KMS-11 (cell line): ENCODE measurements around the gene FXYD2.

Experiments used
- H2AFZ ChIP-seq: fragments of 200-600 bp; sonication (generic); 2 replicates; pipeline ENCODE4 v1.6.1; 2016; ENCODE audit warnings: antibody characterized with exemption, mixed run types, low read depth
- H3K27ac ChIP-seq: fragments of 200-600 bp; sonication (generic); 2 replicates; pipeline ENCODE4 v1.6.1; 2016; ENCODE audit warnings: mild to moderate bottlenecking, mixed run types
- H3K27me3 ChIP-seq: fragments of 200-600 bp; sonication (generic); 2 replicates; pipeline ENCODE4 v1.6.1; 2017; ENCODE audit warnings: mild to moderate bottlenecking, low read depth, mixed run types, moderate library complexity; ENCODE audit not compliant: insufficient read depth
- H3K36me3 ChIP-seq: fragments of 200-600 bp; sonication (generic); 2 replicates; pipeline ENCODE4 v1.6.1; 2017; ENCODE audit warnings: mild to moderate bottlenecking, mixed run types; ENCODE audit not compliant: insufficient read depth
- H3K4me1 ChIP-seq: fragments of 200-600 bp; sonication (generic); 2 replicates; pipeline ENCODE4 v1.6.1; 2016; ENCODE audit warnings: mild to moderate bottlenecking, low read depth, mixed run types; ENCODE audit not compliant: poor library complexity, severe bottlenecking
- H3K4me2 ChIP-seq: fragments of 200-600 bp; sonication (generic); 2 replicates; pipeline ENCODE4 v1.7.0; 2016; ENCODE audit warnings: mild to moderate bottlenecking, mixed run types
- H3K4me3 ChIP-seq: fragments of 200-600 bp; sonication (generic); IDR thresholded peaks from 2 replicates; pipeline ENCODE4 v1.6.1; 2017; ENCODE audit warnings: low read depth, low read length, mixed read lengths; ENCODE audit not compliant: insufficient read depth
- H3K79me2 ChIP-seq: fragments of 200-600 bp; sonication (generic); 2 replicates; pipeline ENCODE4 v1.6.1; 2016; ENCODE audit warnings: low read depth, mixed run types; ENCODE audit not compliant: insufficient read depth
- H3K9ac ChIP-seq: fragments of 200-600 bp; sonication (generic); 2 replicates; pipeline ENCODE4 v1.6.1; 2016; ENCODE audit warnings: mild to moderate bottlenecking, mixed run types
- H4K20me1 ChIP-seq: fragments of 200-600 bp; sonication (generic); 2 replicates; pipeline ENCODE4 v1.6.1; 2016; ENCODE audit warnings: mild to moderate bottlenecking, mixed run types; ENCODE audit not compliant: insufficient read depth
- CTCF ChIP-seq: fragments of 200-600 bp; sonication (generic); conservative IDR thresholded peaks from 2 replicates; pipeline ENCODE4 v1.6.1; 2017; ENCODE audit warnings: low read depth, mild to moderate bottlenecking, antibody characterized with exemption, low read length, moderate library complexity, mixed read lengths

Gene FXYD2

GRCh38 chr11:117855186-117855845, 30.8 kb upstream of the FXYD2 start:
- H3K4me1 ChIP-seq, result no peaks in the 10 kb centered on the region
- H3K36me3 ChIP-seq, result no peaks in the 10 kb centered on the region
- H2AFZ ChIP-seq, result no peak overlapping the region
- H3K4me3 ChIP-seq, result no peak overlapping the region
- no peaks in the 10 kb centered on the region for H3K27me3 ChIP-seq
- no peak for TF ChIP-seq CTCF
- no peak overlapping the region for H3K27ac ChIP-seq
- no peaks in the 10 kb centered on the region for H4K20me1 ChIP-seq
- H3K79me2 ChIP-seq, result no peaks in the 10 kb centered on the region
- no peak overlapping the region for H3K4me2 ChIP-seq
- H3K9ac ChIP-seq, result no peak overlapping the region

GRCh38 chr11:117852309-117852708, 27.8 kb upstream of the FXYD2 start:
- H3K4me2 ChIP-seq, result no peak overlapping the region
- no peaks in the 10 kb centered on the region for H3K36me3 ChIP-seq
- no peak for TF ChIP-seq CTCF
- H3K79me2 ChIP-seq, result no peaks in the 10 kb centered on the region
- H4K20me1 ChIP-seq, result no peaks in the 10 kb centered on the region
- H3K27ac ChIP-seq, result no peak overlapping the region
- H3K9ac ChIP-seq, result no peak overlapping the region
- no peaks in the 10 kb centered on the region for H3K4me1 ChIP-seq
- H3K4me3 ChIP-seq, result no peak overlapping the region
- no peaks in the 10 kb centered on the region for H3K27me3 ChIP-seq
- no peak overlapping the region for H2AFZ ChIP-seq

- Histone ChIP-seq H3K27me3 (no peaks in the 10 kb centered on the region), H3K4me2 (no peak overlapping the region), H2AFZ (no peak overlapping the region), H4K20me1 (no peaks in the 10 kb centered on the region), H3K27ac (no peak overlapping the region), H3K9ac (no peak overlapping the region), H3K36me3 (no peaks in the 10 kb centered on the region), H3K4me1 (no peaks in the 10 kb centered on the region), H3K4me3 (no peak overlapping the region), H3K79me2 (no peaks in the 10 kb centered on the region)
- no peak for TF ChIP-seq CTCF
Measured at GRCh38 chr11:117851852-117852251, 27.3 kb upstream of the FXYD2 start.

GRCh38 chr11:117851106-117851505, 26.6 kb upstream of the FXYD2 start:
- no peak overlapping the region for H3K9ac ChIP-seq
- no peak overlapping the region for H3K4me2 ChIP-seq
- H4K20me1 ChIP-seq, result no peaks in the 10 kb centered on the region
- no peak overlapping the region for H3K4me3 ChIP-seq
- H3K27ac ChIP-seq, result no peak overlapping the region
- no peaks in the 10 kb centered on the region for H3K36me3 ChIP-seq
- no peak for TF ChIP-seq CTCF
- no peaks in the 10 kb centered on the region for H3K4me1 ChIP-seq
- H3K79me2 ChIP-seq, result no peaks in the 10 kb centered on the region
- no peaks in the 10 kb centered on the region for H3K27me3 ChIP-seq
- H2AFZ ChIP-seq, result no peak overlapping the region
